GM12892 (cell line): Measurements from ENCODE around the gene IRF1.

Experiments used
- POLR2A ChIP-seq: IDR thresholded peaks from 2 replicates; pipeline ENCODE4 v1.6.1; 2011; ENCODE audit warnings: low read depth, low read length, control low read depth
- POLR2AphosphoS5 ChIP-seq: IDR thresholded peaks from 2 replicates; pipeline ENCODE4 v1.6.1; 2011; ENCODE audit warnings: low read depth, low read length, control low read depth

GRCh38 chr5:132446621-132447020, 44.0 kb downstream of the IRF1 start:
- TF ChIP-seq POLR2A (no peak), POLR2AphosphoS5 (no peak)
